Liver (tissue), 9 donors: ENCODE data around the gene IL2RA. TPM values are rescaled to one million over a fixed set of nuclear protein-coding genes. Genes with fewer than 3 reads are reported as not detected.
"Not testable (repeated sequence)": the region's sequence is repeated elsewhere in the genome, so short reads cannot be mapped to it uniquely, and the experiment has no call there.

Experiments used
- DNase-seq: peaks from one replicate; pipeline ENCODE4 v3.0.0-alpha.2; 2017; ENCODE audit warnings: low spot score
- H3K27ac ChIP-seq, 2 donors: one replicate each; pipeline ENCODE4 v1.7.0; 2013; ENCODE audit warnings: inconsistent platforms in 2 of 2, low read length in 2 of 2, control low read depth in 1 of 2, low read depth in 1 of 2, mild to moderate bottlenecking in 1 of 2
- H3K27me3 ChIP-seq, 4 donors: one replicate each; pipeline versions ENCODE4 v1.6.1 to v1.7.0; 2013; ENCODE audit warnings: low read length in 3 of 4, inconsistent platforms in 1 of 4, mild to moderate bottlenecking in 1 of 4, moderate library complexity in 1 of 4; ENCODE audit not compliant: control insufficient read depth in 4 of 4, insufficient read depth in 4 of 4
- H3K36me3 ChIP-seq, 4 donors: one replicate each; pipeline versions ENCODE4 v1.6.1 to v1.7.0; 2013; ENCODE audit warnings: low read length in 3 of 4, mild to moderate bottlenecking in 3 of 4, low read depth in 1 of 4, moderate library complexity in 1 of 4; ENCODE audit not compliant: control insufficient read depth in 4 of 4, insufficient read depth in 3 of 4
- H3K4me1 ChIP-seq, 4 donors: one replicate each; pipeline versions ENCODE4 v1.6.1 to v1.7.0; 2013; ENCODE audit warnings: low read length in 3 of 4, mild to moderate bottlenecking in 3 of 4, moderate library complexity in 1 of 4; ENCODE audit not compliant: control insufficient read depth in 4 of 4, insufficient read depth in 4 of 4
- H3K4me3 ChIP-seq, 3 donors: one replicate each; pipeline versions ENCODE4 v1.6.1 to v1.7.0; 2013; ENCODE audit warnings: low read length in 3 of 3, control low read depth in 1 of 3, low read depth in 1 of 3, mild to moderate bottlenecking in 1 of 3
- H3K9ac ChIP-seq, 2 donors: one replicate each; pipeline ENCODE4 v1.7.0; 2013; ENCODE audit warnings: low read length in 2 of 2, mild to moderate bottlenecking in 2 of 2, moderate library complexity in 2 of 2, control low read depth in 1 of 2, low read depth in 1 of 2
- H3K9me3 ChIP-seq, 4 donors: one replicate each; pipeline versions ENCODE4 v1.6.1 to v1.7.0; 2013; ENCODE audit warnings: low read length in 3 of 4; ENCODE audit not compliant: control insufficient read depth in 4 of 4
- EGR1 ChIP-seq, 2 donors: IDR thresholded peaks; 2 replicates each; pipeline ENCODE4 v1.6.1; 2016 to 2018; ENCODE audit warnings: antibody characterized with exemption in 2 of 2, low read depth in 2 of 2
- FOXA1 ChIP-seq: IDR thresholded peaks from 2 replicates; pipeline ENCODE4 v1.6.1; 2016; ENCODE audit warnings: antibody characterized with exemption
- GABPA ChIP-seq, 2 donors: IDR thresholded peaks in 1 of 2; conservative IDR thresholded peaks in 1 of 2; 2 replicates each; pipeline ENCODE4 v1.6.1; 2016; ENCODE audit warnings: antibody characterized with exemption in 2 of 2, mild to moderate bottlenecking in 1 of 2, moderate library complexity in 1 of 2
- HNF4G ChIP-seq: IDR thresholded peaks from 2 replicates; pipeline ENCODE4 v1.6.1; 2016; ENCODE audit warnings: antibody characterized with exemption
- JUND ChIP-seq, 2 donors: IDR thresholded peaks; 2 replicates each; pipeline ENCODE4 v1.6.1; 2016; ENCODE audit warnings: antibody characterized with exemption in 2 of 2
- NR2F2 ChIP-seq: IDR thresholded peaks from 2 replicates; pipeline ENCODE4 v1.6.1; 2016; ENCODE audit warnings: antibody characterized with exemption
- RAD21 ChIP-seq, 2 donors: IDR thresholded peaks; 2 replicates each; pipeline ENCODE4 v1.6.1; 2016; ENCODE audit warnings: antibody characterized with exemption in 2 of 2, mild to moderate bottlenecking in 2 of 2
- RXRA ChIP-seq, 2 donors: IDR thresholded peaks; 2 replicates each; pipeline ENCODE4 v1.6.1; 2017 to 2018; ENCODE audit warnings: antibody characterized with exemption in 2 of 2, mild to moderate bottlenecking in 1 of 2
- SP1 ChIP-seq: IDR thresholded peaks from 2 replicates; pipeline ENCODE4 v1.6.1; 2018; ENCODE audit warnings: antibody characterized with exemption, mild to moderate bottlenecking
- WGBS: extraction: QIAGEN DNeasy Blood & Tissue Kit; methylation state at CpG from one replicate; pipeline ENCODE4 v1.1.7; 2013; 5-methylcytosine and 5-hydroxymethylcytosine counted together
- polyA plus RNA-seq, 2 donors: library from polyadenylated mRNA; stranded (reverse) in 1 of 2; unstranded in 1 of 2; fragments of 200-250 nt in 1 of 2; fragments of >200 nt in 1 of 2; fragmentation: Nextera tagmentation in 1 of 2; extraction: Ambion mirVana in 1 of 2; gene quantifications; one replicate each; pipeline versions ENCODE4 v1.2.1 to v1.2.3, GENCODE V29; 2013 to 2015
- total RNA-seq, 2 donors: library from RNA; depleted of rRNA; stranded (reverse); fragments of >200 nt; gene quantifications; one replicate each; pipeline ENCODE4 v1.2.3, GENCODE V29; 2014
- TF ChIP-seq, protein P1 (sequence below): IDR thresholded peaks from 2 replicates; pipeline ENCODE4 v1.6.1; 2016; ENCODE audit warnings: antibody characterized with exemption
- TF ChIP-seq, protein P2 (sequence below): fragments of 150-350 bp; IDR thresholded peaks from 2 replicates; pipeline ENCODE4 v1.5.1; 2017; ENCODE audit warnings: improper control_type of control experiment, low read depth, low read length; ENCODE audit not compliant: missing input control
- TF ChIP-seq, protein P3 (sequence below): IDR thresholded peaks from 2 replicates; pipeline ENCODE4 v1.6.1; 2016; ENCODE audit warnings: antibody characterized with exemption
- TF ChIP-seq, protein P4 (sequence below): IDR thresholded peaks from 2 replicates; pipeline ENCODE4 v1.6.1; 2016; ENCODE audit warnings: antibody characterized with exemption
- TF ChIP-seq, protein P5 (sequence below): IDR thresholded peaks from 2 replicates; pipeline ENCODE4 v1.6.1; 2016; ENCODE audit warnings: antibody characterized with exemption, mild to moderate bottlenecking
- donor health status: healthy.
- donor health status: healthy.
- donor health status: healthy.
- donor health status: healthy.
- donor health status: healthy.

The IL2RA gene
- total and polyA plus RNA-seq, 4 donors: 0.46 to 1.6 TPM; not detected in 2

DNA sequence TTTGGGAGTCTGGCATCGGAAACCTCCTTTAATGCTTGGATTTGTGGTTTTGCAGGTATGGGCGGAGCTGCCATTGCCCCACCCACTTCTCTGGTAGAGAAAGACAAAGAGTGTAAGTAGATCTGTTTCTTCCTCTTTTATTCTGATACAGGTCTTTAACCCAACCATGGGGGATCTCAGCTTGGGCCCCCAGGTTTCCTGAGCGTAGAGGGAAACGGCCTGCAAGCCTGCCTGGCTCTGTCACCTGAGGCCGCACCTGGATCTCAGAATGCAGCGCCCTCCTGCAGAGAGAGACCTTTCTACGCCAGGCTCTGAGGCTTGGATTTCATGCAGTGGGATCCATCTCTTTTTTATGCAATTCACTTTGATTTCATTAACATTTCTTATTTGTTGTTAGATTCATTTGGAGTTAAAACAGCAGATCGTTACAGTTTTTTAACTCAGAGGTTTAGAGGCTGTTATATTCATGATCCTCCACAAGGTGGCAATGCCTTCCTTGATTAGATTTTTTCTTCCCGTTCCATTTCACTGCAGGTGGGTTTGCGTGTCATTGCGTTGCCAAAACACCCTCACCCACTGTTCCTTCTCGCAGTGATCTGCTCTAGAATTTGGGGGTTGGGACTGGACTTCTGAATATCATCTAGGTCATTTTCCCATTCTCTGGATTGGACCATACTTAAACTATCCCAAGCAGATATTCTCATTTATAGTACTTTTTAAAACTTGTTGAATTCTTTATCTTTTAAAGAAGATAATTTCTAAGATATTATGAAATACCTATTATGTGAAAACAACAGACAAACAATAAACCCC, 46.7 kb upstream of the IL2RA start:
- 45% methylated on average over 12 of the region's 12 CpGs for WGBS
- TF ChIP-seq GABPA (IDR thresholded peaks at IDR 0.05 in 1 of 2, conservative IDR thresholded peaks at IDR 0.05 in 1 of 2) (no peak), NR2F2 (no peak), EGR1 (IDR thresholded peaks at IDR 0.05; ENCODE audit: low read depth in 2 of 2) (no peak), RAD21 (IDR thresholded peaks at IDR 0.05) (peak; percentile 85 to 91)
- TF ChIP-seq, protein P1, sequence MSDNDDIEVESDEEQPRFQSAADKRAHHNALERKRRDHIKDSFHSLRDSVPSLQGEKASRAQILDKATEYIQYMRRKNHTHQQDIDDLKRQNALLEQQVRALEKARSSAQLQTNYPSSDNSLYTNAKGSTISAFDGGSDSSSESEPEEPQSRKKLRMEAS: no peak
- TF ChIP-seq, protein P2, sequence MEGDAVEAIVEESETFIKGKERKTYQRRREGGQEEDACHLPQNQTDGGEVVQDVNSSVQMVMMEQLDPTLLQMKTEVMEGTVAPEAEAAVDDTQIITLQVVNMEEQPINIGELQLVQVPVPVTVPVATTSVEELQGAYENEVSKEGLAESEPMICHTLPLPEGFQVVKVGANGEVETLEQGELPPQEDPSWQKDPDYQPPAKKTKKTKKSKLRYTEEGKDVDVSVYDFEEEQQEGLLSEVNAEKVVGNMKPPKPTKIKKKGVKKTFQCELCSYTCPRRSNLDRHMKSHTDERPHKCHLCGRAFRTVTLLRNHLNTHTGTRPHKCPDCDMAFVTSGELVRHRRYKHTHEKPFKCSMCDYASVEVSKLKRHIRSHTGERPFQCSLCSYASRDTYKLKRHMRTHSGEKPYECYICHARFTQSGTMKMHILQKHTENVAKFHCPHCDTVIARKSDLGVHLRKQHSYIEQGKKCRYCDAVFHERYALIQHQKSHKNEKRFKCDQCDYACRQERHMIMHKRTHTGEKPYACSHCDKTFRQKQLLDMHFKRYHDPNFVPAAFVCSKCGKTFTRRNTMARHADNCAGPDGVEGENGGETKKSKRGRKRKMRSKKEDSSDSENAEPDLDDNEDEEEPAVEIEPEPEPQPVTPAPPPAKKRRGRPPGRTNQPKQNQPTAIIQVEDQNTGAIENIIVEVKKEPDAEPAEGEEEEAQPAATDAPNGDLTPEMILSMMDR: peak; percentile 71
- TF ChIP-seq, protein P3, sequence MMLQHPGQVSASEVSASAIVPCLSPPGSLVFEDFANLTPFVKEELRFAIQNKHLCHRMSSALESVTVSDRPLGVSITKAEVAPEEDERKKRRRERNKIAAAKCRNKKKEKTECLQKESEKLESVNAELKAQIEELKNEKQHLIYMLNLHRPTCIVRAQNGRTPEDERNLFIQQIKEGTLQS: no peak
- H3K4me3 ChIP-seq: no peak overlapping the region
- no peak for DNase-seq
- H3K27me3 ChIP-seq: no peaks in the 10 kb centered on the region
- H3K36me3 ChIP-seq: peaks cover 15 to 61% (median 47%) of the 10 kb centered on the region in 4 donors
- H3K4me1 ChIP-seq: no peaks in the 10 kb centered on the region
- H3K9me3 ChIP-seq: no peaks in the 10 kb centered on the region
- H3K27ac ChIP-seq: no peak overlapping the region
- no peak overlapping the region for H3K9ac ChIP-seq

DNA sequence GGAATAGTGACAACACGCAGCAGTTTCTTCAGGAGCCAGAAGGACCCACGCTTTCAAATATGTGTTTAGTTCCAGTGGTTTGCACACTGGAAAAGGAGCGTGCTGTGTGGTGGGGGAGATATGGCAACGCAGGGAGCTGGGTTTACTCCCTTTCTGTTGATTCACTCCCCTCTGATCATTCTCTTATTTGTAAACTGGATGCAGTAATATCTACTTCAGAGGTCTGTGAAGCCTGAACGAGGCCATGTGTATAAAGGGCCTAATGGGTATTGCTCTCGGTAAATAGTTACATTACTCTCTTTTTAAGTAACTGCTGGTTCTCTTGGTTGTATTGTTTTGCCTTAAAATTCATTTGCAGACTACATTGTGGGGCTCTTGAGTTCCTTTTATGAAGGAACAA, 45.9 kb upstream of the IL2RA start:
- no peak overlapping the region for H3K27ac ChIP-seq
- H3K27me3 ChIP-seq: no peaks in the 10 kb centered on the region
- DNase-seq: no peak
- no peaks in the 10 kb centered on the region for H3K4me1 ChIP-seq
- no peak overlapping the region for H3K9ac ChIP-seq
- H3K4me3 ChIP-seq: no peak overlapping the region
- 88% methylated on average over 6 of the region's 6 CpGs for WGBS
- TF ChIP-seq JUND (IDR thresholded peaks at IDR 0.05) (no peak), SP1 (no peak), RXRA (IDR thresholded peaks at IDR 0.05) (no peak), FOXA1 (no peak), HNF4G (no peak)
- TF ChIP-seq, protein P4, sequence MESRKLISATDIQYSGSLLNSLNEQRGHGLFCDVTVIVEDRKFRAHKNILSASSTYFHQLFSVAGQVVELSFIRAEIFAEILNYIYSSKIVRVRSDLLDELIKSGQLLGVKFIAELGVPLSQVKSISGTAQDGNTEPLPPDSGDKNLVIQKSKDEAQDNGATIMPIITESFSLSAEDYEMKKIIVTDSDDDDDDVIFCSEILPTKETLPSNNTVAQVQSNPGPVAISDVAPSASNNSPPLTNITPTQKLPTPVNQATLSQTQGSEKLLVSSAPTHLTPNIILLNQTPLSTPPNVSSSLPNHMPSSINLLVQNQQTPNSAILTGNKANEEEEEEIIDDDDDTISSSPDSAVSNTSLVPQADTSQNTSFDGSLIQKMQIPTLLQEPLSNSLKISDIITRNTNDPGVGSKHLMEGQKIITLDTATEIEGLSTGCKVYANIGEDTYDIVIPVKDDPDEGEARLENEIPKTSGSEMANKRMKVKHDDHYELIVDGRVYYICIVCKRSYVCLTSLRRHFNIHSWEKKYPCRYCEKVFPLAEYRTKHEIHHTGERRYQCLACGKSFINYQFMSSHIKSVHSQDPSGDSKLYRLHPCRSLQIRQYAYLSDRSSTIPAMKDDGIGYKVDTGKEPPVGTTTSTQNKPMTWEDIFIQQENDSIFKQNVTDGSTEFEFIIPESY: no peak
- TF ChIP-seq, protein P1: no peak
- TF ChIP-seq, protein P5, sequence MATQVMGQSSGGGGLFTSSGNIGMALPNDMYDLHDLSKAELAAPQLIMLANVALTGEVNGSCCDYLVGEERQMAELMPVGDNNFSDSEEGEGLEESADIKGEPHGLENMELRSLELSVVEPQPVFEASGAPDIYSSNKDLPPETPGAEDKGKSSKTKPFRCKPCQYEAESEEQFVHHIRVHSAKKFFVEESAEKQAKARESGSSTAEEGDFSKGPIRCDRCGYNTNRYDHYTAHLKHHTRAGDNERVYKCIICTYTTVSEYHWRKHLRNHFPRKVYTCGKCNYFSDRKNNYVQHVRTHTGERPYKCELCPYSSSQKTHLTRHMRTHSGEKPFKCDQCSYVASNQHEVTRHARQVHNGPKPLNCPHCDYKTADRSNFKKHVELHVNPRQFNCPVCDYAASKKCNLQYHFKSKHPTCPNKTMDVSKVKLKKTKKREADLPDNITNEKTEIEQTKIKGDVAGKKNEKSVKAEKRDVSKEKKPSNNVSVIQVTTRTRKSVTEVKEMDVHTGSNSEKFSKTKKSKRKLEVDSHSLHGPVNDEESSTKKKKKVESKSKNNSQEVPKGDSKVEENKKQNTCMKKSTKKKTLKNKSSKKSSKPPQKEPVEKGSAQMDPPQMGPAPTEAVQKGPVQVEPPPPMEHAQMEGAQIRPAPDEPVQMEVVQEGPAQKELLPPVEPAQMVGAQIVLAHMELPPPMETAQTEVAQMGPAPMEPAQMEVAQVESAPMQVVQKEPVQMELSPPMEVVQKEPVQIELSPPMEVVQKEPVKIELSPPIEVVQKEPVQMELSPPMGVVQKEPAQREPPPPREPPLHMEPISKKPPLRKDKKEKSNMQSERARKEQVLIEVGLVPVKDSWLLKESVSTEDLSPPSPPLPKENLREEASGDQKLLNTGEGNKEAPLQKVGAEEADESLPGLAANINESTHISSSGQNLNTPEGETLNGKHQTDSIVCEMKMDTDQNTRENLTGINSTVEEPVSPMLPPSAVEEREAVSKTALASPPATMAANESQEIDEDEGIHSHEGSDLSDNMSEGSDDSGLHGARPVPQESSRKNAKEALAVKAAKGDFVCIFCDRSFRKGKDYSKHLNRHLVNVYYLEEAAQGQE: no peak
- TF ChIP-seq, protein P3: no peak
- no peaks in the 10 kb centered on the region for H3K9me3 ChIP-seq
- peaks cover 14 to 55% (median 40%) of the 10 kb centered on the region in 4 donors for H3K36me3 ChIP-seq

DNA sequence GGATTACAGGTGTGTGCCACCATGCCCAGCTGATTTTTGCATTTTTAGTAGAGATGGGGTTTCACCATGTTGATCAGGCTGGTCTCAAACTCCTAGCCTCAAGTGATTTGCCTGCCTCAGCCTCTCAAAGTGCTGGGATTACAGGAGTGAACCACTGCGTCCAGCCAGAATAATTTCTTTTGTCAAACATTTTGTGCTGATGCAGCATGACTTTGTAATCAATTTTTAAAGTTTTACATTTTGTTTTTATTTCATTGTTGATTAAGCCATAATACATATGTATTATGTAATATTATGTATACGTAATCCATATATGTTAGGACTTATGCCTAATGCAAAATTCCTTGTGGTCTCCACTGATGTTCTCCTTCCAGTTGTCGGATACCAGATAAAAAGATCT, 45.4 kb upstream of the IL2RA start:
- H3K27ac ChIP-seq, H3K9me3 ChIP-seq, H3K9ac ChIP-seq, DNase-seq, H3K27me3 ChIP-seq, H3K4me3 ChIP-seq, H3K4me1 ChIP-seq: not testable (repeated sequence)
- WGBS: 88% methylated on average over 3 of the region's 3 CpGs
- peaks cover 11 to 51% (median 36%) of the 10 kb centered on the region in 4 donors for H3K36me3 ChIP-seq
